HG03025 (cell line): ENCODE measurements around the gene DTD1.

Source experiments
- ATAC-seq: cut with Tn5 transposase; IDR thresholded peaks from one replicate; pipeline ENCODE4 v1.9.1; 2021; ENCODE audit warnings: mild to moderate bottlenecking, moderate library complexity; ENCODE audit not compliant: unreplicated experiment, low FRiP score

DTD1 gene

GRCh38 chr20:18657575-18657974 is 69.7 kb downstream of the DTD1 start:
- no peak for ATAC-seq

- no peak for ATAC-seq
Observed at GRCh38 chr20:18662279-18663040, 74.6 kb downstream of the DTD1 start.

GRCh38 chr20:18663932-18664331 is 76.1 kb downstream of the DTD1 start:
- no peak for ATAC-seq

- ATAC-seq: no peak
Observed at GRCh38 chr20:18665135-18665534, 77.3 kb downstream of the DTD1 start.

- ATAC-seq: no peak
Observed at GRCh38 chr20:18666803-18667415, 79.1 kb downstream of the DTD1 start.

- ATAC-seq: no peak
Observed at GRCh38 chr20:18669241-18670019, 81.6 kb downstream of the DTD1 start.

- ATAC-seq: no peak
Observed at GRCh38 chr20:18671203-18671710, 83.4 kb downstream of the DTD1 start.

- no peak for ATAC-seq
Observed at GRCh38 chr20:18672834-18673233, 85.0 kb downstream of the DTD1 start.

GRCh38 chr20:18676396-18676795 is 88.5 kb downstream of the DTD1 start:
- no peak for ATAC-seq

GRCh38 chr20:18677126-18677525 is 89.3 kb downstream of the DTD1 start:
- ATAC-seq: no peak

GRCh38 chr20:18678549-18679419 is 90.9 kb downstream of the DTD1 start:
- no peak for ATAC-seq

GRCh38 chr20:18683839-18684238 is 96.0 kb downstream of the DTD1 start:
- no peak for ATAC-seq

- no peak for ATAC-seq
Observed at GRCh38 chr20:18684775-18685174, 96.9 kb downstream of the DTD1 start.

GRCh38 chr20:18685406-18685805 is 97.6 kb downstream of the DTD1 start:
- ATAC-seq: no peak

- ATAC-seq: no peak
Observed at GRCh38 chr20:18686696-18687095, 98.8 kb downstream of the DTD1 start.

- ATAC-seq: no peak
Observed at GRCh38 chr20:18688676-18689075, 100.8 kb downstream of the DTD1 start.

- ATAC-seq: no peak
Observed at GRCh38 chr20:18689557-18689956, 101.7 kb downstream of the DTD1 start.

- ATAC-seq: no peak
Observed at GRCh38 chr20:18692447-18692846, 104.6 kb downstream of the DTD1 start.

GRCh38 chr20:18694071-18694470 is 106.2 kb downstream of the DTD1 start:
- ATAC-seq: no peak

GRCh38 chr20:18695175-18695574 is 107.3 kb downstream of the DTD1 start:
- no peak for ATAC-seq
